GM20431 (cell line): ENCODE measurements around the gene KRT79.

Experiments used
- in situ Hi-C: fragments of 300-500 bp; cut with MseI, MboI; formaldehyde crosslinking; loops from one replicate; pipeline ENCODE4 v1.15.0; 2020; ENCODE audit warnings: low sequenced_read_pairs; ENCODE audit not compliant: unreplicated experiment

Gene KRT79

DNA sequence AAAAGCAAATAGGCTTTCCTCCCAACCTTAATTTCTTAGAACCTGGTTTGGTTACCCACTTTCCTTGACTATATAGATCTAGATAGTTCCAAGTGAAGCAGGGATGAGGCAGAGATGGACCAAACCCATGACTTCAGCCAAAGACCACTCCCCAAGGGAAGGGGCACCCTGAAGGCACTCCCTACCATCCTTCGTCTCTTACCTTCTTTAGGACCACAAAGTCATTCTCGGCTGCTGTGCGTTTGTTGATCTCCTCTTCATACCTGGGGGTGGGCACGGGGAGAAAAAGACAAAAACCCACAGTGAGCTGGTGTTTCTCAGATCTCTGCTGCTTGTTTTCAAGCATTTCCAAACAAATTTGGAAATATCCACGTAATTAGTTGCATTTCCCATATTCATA lies 23.6 kb downstream of the KRT79 start:
- in situ Hi-C loops, result no loop called here

DNA sequence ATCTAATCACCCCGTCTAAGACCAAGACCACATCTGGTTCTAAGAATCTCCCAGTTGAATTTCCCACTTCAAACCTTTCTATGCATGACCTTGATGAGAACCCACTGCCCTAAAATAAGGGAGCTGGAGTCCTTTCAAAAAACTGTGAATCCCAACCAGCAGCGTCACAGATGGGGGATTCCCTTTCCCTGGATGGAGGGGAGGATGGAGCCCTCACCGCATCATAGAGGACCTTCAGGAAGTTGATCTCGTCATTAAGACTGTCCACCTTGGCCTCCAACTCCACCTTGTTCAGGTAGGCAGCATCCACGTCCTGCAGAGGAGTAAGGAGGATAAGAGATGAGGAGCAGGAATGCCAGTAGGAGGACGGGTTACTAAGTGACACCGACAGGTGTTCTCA lies 24.9 kb downstream of the KRT79 start:
- in situ Hi-C loops, result no loop called here

DNA sequence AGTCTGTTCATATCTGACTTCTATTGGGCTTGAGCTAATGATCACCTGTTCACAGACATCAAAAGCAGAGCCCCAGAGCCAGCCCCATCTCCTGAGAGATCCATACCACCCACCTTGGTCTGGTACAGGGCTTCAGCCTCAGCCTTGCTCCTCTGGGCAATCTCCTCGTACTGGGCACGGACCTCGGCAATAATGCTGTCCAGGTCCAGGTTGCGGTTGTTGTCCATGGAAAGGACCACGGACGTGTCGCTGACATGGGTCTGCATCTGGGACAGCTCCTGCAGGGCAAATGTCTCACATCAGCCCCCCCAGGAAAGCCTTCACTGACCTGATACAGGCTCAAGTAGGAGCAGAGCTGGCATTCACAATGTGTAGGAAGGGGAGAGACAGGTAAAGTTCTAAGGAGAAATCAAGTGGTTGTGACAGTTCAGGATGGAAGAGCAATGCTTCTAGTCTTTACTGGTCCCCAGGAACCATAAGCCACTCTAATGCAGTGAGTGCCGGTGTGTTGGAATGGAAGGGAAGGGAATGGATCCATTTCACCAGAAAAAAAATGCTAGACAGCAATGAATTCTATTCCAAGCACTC lies 25.4 kb downstream of the KRT79 start:
- in situ Hi-C loops, result no loop called here

DNA sequence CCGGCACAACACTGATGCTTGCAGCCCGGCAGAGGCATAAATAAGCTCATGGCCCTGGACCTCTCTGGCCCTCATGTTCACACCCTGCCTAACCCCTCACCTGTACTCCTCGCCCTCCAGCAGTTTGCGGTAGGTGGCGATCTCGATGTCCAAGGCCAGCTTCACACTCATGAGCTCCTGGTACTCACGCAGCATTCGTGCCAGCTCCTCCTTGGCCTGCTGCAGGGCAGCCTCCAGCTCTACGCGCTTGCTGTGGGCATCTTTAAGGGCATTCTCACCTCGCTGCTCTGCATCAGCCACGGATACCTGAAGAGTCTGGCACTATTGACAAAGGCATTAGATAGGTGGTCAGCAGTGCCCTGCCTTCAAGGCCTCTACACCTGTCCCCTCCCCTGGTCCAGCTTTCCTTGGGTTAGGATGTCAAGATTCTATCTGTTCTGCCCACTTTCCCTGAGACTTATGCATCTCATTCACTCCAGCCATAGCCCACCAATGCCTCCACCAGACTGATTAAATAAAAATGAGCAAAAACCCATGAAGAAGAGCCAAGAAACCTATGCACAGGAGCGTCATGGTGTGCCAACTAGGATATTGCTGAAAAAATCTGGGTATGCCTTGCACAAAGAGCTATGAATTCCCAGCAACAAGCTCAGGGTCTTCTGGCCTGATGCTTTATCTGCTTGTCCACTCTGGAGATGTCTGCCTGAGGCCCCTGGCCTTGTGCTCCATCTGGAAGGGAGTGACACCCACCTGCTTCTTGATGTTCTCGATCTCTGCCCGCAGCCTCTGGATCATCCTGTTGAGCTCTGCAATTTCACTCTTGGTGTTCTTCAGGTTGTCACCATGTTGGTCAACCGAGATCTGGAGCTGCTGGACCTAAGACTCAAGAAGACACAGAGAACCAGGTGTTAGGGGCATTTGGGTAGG lies 26.3 kb downstream of the KRT79 start:
- in situ Hi-C loops, result no loop called here

DNA sequence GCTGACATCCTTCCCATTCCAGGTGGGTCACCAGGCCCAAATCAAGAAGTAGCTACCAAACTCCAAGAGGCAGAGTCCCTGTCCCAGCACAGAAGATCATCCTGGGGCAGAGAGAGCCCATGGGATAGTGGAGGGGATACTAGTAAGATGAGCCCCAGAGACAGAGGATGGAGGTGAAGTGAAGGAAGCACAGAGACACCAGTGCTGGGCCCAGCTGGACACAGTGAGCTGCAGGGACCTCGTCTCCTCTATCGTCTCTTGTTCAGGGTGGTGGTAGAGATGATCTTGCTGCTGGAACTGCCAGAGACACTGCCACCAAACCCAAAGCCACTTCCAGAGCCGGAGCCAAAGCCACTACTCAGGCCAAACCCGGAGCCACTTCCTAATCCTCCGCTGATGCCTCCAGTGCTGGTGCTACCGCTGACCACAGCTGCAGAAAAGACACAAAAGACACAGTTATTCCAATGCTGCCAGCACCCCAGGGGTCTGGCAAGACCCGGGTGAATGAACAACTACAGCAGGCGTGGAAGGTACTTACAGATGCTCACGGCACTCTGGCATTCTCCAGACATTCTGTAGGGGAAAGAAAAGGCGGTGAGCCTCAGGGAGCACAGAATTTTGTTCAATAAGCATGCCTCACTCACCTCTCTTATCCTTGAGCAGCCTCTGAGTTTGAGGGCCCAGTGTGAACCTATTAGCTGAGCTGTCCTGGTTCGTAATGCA lies 27.1 kb downstream of the KRT79 start:
- in situ Hi-C loops, result no loop called here

DNA sequence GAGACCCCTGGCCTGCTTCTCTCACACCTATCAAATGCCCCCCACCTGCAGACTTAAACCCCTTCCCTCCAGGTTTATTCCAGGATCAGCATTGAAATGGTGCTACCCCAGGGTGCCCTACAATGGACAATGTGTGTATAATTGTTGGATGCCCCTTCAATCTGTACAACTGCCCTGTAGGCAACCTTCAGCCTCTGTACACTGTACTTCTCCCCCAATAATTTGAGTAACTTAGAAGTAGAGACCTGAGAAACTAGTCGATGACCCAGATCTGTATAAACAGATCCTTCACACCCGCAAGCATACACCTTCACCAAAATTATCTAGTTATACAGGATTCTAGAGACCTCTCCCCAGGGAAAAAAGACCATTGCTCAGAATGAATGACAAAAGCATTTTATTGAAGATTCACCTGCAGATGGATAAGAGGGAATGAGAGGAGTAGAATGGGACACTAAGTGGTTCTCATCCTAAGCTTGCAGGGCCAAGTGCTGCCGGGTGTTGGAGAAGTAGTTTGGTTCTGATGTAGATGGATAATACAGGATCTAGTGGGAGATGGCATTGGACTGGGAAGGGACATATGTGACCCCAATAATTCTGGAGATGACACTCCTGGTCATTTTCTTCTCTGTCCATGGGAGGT lies 27.8 kb downstream of the KRT79 start:
- in situ Hi-C loops, result no loop called here

DNA sequence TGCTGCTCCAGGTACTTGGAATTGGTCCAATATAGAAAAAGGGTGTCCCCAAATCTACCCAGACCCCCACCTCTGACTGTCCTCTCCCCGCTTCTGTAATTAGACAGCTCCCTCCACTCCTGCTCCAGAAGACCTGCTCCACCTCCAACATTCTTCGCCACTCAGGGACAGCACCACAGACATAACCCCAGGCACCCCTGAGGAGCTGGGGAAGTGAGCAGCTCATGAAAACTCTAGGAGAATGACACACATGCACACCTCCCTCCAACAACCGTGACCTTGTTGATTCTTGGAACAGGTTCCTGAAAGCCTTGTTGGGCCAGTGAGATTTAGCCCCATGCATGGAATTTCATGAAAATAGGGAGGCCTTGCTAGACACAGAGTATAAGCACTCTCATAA lies 28.4 kb downstream of the KRT79 start:
- in situ Hi-C loops, result no loop called here

DNA sequence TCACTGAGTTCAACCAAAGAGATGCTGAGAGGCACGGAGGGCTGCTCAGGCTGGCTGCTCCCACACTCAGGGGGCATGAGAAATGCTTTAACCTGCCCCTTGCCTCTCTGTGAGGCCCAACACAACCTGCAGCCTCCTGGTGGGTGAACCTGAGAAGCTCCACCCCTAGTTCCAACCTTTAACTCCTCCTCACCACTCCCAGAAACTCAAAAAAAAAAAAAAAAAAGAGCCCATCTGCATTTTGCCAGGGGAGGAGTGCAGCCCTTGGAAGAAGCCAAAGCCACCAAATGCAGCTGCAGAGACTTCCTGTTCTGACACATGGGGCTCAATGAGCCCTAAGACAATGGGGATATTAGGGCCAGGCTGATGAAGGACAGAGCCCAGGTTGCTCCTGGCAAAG lies 29.1 kb downstream of the KRT79 start:
- in situ Hi-C loops, result no loop called here

DNA sequence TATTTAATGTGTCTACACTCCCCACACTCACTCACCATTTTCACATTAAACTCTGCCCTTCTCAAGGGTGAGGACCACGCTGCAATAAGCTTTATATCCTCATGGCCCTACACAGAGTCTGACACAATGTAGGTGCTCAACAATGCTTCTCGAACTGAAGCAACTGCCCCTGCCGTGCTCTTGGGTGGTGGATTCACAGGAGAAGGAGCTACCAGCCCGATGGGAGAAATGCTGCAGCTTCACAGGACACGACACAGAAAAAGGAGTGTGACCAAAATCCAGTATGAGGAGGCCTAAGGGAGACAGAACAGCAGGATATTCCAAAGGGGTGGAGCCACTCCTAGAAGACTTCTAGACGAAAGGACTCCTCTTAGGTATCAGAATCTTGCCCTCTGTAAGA lies 31.7 kb downstream of the KRT79 start:
- in situ Hi-C loops, result no loop called here

DNA sequence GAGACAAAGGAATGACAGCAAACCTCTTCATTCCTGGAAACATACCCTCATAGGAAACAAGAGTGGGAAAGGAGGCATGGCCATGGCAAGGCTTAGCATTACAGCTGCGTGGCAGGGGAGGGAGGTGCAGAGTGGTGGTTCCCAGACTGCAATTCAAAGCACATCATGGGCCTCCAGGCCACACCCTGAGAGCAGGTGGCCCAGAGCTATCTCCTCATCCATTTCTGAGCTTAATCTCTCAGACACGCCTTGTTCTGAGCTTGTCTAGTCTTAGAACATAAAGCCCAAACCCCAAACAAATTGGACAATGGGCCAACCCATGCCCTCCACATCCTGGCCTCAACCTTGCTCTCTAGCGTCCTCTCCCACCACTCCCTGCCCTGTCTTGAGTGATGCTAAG lies 32.3 kb downstream of the KRT79 start:
- in situ Hi-C loops, result no loop called here

DNA sequence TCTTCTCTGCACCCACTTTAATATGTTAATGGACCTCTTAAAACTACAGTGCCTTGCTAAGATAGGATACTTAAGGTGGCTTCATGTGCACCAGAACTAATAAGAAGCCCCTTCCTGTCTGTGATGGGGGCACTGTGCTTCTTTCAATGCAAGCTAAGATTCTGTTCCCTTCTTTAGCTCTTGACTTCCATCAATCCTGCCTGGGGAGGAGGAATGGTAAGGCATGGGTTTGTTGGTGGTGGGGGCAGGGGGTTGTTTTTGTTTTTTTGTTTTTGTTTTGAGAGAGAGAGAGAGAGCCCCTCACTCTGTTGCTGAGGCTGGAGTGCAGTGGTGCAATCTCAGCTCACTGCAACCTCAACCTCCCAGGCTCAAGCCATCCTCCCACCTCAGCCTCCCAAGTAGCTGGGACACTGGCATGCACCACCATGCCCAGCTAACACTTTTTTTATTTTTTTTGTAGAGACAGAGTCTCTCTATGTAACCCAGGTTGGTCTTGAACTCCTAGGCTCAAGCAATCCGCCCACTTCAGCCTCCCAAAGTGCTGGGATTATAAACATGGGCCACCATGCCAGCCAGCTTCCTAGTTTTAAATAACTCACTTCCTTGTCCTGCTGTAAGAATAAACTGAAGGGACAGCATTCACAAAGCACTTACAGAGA lies 33.7 kb downstream of the KRT79 start:
- in situ Hi-C loops, result no loop called here

DNA sequence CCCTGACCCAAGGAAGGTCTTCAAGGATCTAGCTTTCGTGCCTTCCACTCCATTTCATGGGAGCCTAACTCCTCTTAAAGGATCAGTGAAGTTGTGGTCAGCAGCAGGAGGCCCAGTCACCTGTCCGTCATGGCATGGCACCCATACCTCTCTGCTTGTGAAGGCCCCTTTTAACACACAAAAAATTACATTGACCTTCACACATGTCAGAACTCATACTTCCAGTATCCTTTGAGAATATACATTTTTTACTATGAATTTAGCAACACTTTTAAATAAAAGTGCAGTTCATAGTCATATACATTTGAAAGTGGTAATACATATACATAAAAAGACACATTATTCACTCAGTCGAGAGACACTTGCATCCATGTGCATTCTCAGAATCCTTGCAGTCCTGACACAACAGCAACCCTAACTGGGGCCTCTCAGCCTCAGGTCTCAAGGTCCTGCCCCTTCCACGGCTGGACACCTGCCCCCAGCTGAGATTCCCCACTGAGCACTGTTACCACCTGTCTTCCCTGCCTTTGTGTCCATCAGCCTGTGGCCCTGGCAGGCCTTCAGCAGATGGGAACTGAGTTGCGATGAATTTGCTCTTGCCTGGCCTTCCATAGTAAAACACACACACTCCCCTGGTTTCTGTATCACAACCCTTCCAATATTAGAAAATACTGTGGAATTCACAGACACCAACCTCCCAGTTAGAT lies 34.5 kb downstream of the KRT79 start:
- in situ Hi-C loops, result no loop called here

DNA sequence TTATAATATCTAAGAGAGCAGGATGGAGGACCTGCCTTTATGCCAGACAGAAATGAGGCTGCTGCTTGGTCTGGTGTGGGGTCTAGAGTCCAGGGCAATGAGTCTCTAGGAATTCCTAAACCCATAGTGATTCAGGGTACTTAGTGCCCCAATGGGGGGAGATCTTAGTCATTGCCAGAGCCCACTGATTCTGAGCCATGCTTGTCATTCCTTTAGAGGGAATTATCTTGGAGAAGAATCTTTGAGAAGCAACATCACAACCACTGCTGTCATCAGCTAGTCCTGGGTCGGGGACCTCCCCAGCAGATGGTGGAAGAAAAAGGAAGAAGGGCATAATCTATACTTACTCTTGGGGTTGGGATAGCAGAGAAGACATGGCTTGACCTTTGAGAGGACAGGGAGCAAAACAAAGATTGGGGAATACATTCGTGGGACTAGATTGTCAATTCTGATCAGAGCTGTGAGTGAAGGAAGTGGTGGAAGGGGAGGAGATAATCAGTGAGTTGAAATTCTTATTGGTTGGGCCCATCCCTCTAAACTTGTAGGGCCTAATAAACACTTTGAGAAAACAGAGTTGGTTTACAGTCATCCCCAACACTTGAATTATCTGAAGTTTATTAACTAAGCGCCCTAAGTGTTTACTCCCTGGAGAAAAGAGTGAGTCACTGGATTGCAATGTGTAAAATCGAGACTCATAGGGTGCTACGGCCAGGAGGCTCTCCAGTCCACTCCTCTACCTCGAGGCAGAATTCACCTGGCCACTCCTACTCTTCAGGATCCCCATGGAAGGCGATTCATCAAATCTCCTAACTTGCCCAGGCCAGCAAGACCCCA lies 35.2 kb downstream of the KRT79 start:
- in situ Hi-C loops, result no loop called here

DNA sequence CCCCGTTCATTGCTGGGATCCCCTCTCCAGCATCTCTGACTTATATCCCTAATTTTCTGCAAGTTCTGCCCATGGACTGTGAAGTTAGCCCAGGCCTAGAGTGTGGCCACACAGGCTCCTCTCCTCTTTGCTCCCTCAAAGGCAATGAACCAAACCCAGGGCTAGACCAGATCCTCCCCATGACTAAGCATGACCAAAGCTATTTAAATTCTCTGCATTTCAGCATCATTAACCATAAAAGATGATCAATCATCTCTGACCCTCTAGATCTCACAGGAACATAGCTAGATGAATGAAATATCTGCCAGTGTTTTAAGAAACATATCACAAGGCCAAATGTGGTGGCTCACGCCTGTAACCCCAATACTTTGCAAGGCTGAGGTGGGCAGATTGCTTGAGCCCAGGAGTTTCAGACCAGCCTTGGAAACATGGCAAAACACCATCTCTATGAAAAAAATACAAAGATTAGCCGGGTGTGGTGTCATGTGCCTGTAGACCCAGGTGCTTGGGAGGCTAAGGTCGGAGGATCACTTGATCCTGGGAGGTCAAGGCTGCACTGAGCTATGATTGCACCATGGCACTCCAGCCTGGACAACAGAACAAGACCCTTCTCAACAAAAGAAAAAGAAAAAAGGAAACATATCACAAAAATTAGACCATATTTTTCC lies 36.0 kb downstream of the KRT79 start:
- in situ Hi-C loops, result no loop called here

DNA sequence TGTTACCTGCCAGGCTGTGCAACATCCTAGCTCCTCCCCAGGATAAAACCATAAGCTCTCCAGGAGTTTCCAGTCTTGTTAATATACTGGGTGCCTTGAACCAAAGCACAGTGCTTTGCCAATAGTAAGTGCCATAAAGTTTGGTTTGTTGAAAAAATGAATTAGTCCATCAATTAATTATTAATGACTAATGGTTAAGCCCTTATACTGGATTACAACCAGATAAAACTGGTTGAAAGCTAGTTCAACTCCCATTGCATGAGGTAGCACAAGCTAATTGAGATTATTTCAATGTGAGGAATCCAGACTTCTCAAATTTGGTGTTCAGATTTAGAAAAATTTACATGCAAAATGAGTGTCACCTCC lies 36.6 kb downstream of the KRT79 start:
- in situ Hi-C loops, result no loop called here

DNA sequence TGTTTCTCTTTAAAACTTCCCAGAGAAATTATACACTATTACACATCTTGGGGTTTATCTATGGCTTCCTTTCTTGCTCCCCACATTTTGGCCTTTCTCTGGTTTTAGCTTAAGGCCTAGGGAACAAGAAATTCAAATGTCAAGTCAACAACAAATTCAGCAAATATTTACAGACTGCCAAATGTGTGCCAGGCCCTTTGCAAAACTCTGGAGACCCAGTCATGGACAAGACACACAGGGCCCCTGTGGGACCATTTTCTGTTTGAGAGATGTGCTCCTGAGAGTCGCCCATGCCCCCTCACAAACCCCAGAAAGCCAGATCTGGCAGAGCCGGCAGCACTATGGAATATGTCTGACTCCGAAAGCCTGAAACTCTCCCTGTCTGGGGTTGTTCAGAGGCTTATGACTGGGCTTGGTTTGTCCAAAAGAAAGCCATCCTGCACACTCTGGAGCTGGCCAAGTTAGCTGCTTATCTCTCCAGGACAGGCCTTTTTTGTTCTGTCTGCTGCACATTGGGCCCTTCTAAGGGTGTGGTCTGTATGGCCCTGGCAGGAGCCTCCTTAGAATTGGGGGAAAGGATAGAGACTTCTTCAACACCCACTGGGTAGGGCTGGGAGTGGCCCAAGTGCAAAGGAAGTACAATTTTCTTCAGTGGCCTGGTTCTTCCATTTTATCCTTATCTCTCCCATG lies 37.1 kb downstream of the KRT79 start:
- in situ Hi-C loops, result no loop called here

DNA sequence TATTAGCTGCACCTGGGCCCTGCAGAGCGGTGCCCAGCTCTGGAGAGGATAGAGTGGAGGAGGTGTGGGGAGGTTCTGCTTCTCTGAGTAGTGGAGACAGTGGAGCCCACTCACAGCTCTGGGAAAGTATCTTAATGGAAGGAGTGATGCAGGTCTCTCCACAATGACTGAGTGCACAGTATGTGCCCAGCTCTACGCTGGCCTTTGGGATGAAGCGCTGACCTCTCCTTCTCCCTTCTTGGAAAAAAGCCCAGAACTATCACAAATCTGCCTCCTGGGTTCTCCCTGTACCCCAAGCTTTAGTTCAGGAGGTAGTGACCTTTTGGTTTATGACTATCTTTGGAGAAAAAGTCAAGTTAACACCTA lies 37.7 kb downstream of the KRT79 start:
- in situ Hi-C loops, result no loop called here
